ENCODE measurements around the gene MUSK.

- TF ChIP-seq CTCF (IDR thresholded peaks at IDR 0.05) (no peak), POLR2A (IDR thresholded peaks at IDR 0.05) (no peak)
Observed at GRCh38 chr9:110802416-110803035, 133.9 kb downstream of the MUSK start.
